PC-9 (cell line): Measurements from ENCODE around the gene CRELD1. TPM values are rescaled to one million over a fixed set of nuclear protein-coding genes. Genes with fewer than 3 reads are reported as not detected.
"Not testable (repeated sequence)": the region's sequence is repeated elsewhere in the genome, so short reads cannot be mapped to it uniquely, and the experiment has no call there.

Experiments used
- BruUV-seq: library from RNA; stranded (reverse); fragments of 400-500 nt; replicated peaks from 2 replicates; lab custom pipeline; 2021; lab: Mats Ljungman, UMichigan
- CTCF ChIA-PET: fragments of 300-600 bp; sonication (Branson Sonifier 250); formaldehyde crosslinking; loops from one replicate; lab custom pipeline; 2022; ENCODE audit warnings: antibody characterized with exemption; lab: Charles Lee
- POLR2A ChIA-PET: fragments of 300-600 bp; sonication (Branson Sonifier 250); formaldehyde crosslinking; loops from one replicate; lab custom pipeline; 2022; ENCODE audit warnings: antibody characterized with exemption; ENCODE audit not compliant: unreplicated experiment; lab: Charles Lee
- DNase-seq, 2 experiments: peaks; one replicate each; pipeline versions ENCODE4 v3.0.0 to v3.0.0-alpha.2; 2015 to 2022; ENCODE audit warnings: mixed read lengths in 1 of 2
- H2AFZ ChIP-seq: fragments of 200-600 bp; sonication (generic); 2 replicates; pipeline ENCODE4 v1.8.1; 2017; ENCODE audit warnings: antibody characterized with exemption
- H3F3A ChIP-seq: fragments of 200-600 bp; sonication (generic); 2 replicates; pipeline ENCODE4 v1.8.1; 2017; ENCODE audit warnings: antibody characterized with exemption, mild to moderate bottlenecking, low read depth; ENCODE audit not compliant: insufficient read depth
- H3K27ac ChIP-seq: fragments of 200-600 bp; sonication (generic); 2 replicates; pipeline ENCODE4 v1.6.1; 2016; ENCODE audit warnings: mixed run types
- H3K27me3 ChIP-seq: fragments of 200-600 bp; sonication (generic); 2 replicates; pipeline ENCODE4 v1.6.1; 2016; ENCODE audit warnings: low read depth, mixed run types; ENCODE audit not compliant: insufficient read depth
- H3K36me3 ChIP-seq: fragments of 200-600 bp; sonication (generic); 2 replicates; pipeline ENCODE4 v1.6.1; 2016; ENCODE audit warnings: low read depth, mixed run types
- H3K4me1 ChIP-seq: fragments of 200-600 bp; sonication (generic); replicated peaks from 2 replicates; pipeline ENCODE4 v1.6.1; 2016; ENCODE audit warnings: mixed run types; ENCODE audit not compliant: insufficient read depth
- H3K4me2 ChIP-seq: fragments of 200-600 bp; sonication (generic); 2 replicates; pipeline ENCODE4 v1.6.1; 2017; ENCODE audit warnings: mixed run types
- H3K4me3 ChIP-seq: fragments of 200-600 bp; sonication (generic); 2 replicates; pipeline ENCODE4 v1.6.1; 2016; ENCODE audit warnings: mixed run types
- H3K79me2 ChIP-seq: fragments of 200-600 bp; sonication (generic); 2 replicates; pipeline ENCODE4 v1.6.1; 2017; ENCODE audit warnings: low read depth, mixed run types
- H3K9me2 ChIP-seq: fragments of 200-600 bp; sonication (generic); 2 replicates; pipeline ENCODE4 v1.8.1; 2017; ENCODE audit warnings: mild to moderate bottlenecking; ENCODE audit not compliant: insufficient read depth
- H3K9me3 ChIP-seq: fragments of 200-600 bp; sonication (generic); 2 replicates; pipeline ENCODE4 v1.8.1; 2016; ENCODE audit warnings: low read depth; ENCODE audit not compliant: insufficient read depth
- H4K20me1 ChIP-seq: fragments of 200-600 bp; sonication (generic); 2 replicates; pipeline ENCODE4 v1.8.1; 2017; ENCODE audit not compliant: insufficient read depth
- EZH2 ChIP-seq: fragments of 200-600 bp; sonication (generic); IDR thresholded peaks from 2 replicates; pipeline ENCODE4 v1.8.0; 2017; ENCODE audit warnings: antibody characterized with exemption, low read depth
- intact Hi-C: fragments of 100-400 bp; cut with micrococcal nuclease; formaldehyde crosslinking; loops from one replicate; pipeline ENCODE4 v1.10.0; 2022; ENCODE audit not compliant: unreplicated experiment
- total RNA-seq: library from RNA; stranded (reverse); gene quantifications from 2 replicates; pipeline ENCODE4 v1.2.3, GENCODE V29; 2021
- TF ChIP-seq, protein P1 (sequence below): fragments of 200-600 bp; sonication (generic); conservative IDR thresholded peaks from 2 replicates; pipeline ENCODE4 v1.6.1; 2017; ENCODE audit warnings: mixed run types, antibody characterized with exemption, mild to moderate bottlenecking, moderate library complexity

The CRELD1 gene
- total RNA-seq, 1 experiment from 2014 or later = 30.7 TPM

DNA sequence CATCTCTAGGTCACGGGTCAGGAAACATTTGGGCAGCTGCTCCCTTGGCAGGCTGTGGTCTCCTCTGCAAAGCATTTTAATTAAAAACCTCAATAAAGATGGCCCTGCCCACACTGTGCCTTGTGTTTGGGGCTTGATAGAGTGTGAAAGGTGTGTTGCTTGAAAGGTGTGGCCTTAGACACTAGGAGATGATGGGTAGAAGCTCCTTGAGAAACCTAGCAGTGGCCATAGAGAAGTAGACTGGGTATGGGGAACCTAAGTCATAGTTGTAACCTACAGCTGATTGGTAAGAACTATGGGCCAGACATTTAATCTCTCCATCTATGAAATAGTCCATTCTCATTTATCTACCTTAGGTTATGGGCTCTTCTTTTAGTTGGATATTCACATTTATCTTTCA lies 39.9 kb upstream of the CRELD1 start:
- no peak overlapping the region for H2AFZ ChIP-seq
- no peak for TF ChIP-seq EZH2
- TF ChIP-seq, protein P1, sequence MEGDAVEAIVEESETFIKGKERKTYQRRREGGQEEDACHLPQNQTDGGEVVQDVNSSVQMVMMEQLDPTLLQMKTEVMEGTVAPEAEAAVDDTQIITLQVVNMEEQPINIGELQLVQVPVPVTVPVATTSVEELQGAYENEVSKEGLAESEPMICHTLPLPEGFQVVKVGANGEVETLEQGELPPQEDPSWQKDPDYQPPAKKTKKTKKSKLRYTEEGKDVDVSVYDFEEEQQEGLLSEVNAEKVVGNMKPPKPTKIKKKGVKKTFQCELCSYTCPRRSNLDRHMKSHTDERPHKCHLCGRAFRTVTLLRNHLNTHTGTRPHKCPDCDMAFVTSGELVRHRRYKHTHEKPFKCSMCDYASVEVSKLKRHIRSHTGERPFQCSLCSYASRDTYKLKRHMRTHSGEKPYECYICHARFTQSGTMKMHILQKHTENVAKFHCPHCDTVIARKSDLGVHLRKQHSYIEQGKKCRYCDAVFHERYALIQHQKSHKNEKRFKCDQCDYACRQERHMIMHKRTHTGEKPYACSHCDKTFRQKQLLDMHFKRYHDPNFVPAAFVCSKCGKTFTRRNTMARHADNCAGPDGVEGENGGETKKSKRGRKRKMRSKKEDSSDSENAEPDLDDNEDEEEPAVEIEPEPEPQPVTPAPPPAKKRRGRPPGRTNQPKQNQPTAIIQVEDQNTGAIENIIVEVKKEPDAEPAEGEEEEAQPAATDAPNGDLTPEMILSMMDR = no peak
- intact Hi-C loops = no loop called here
- no peaks in the 10 kb centered on the region for H3K27me3 ChIP-seq
- no peak for DNase-seq
- H3F3A ChIP-seq = peaks cover 73% of the 10 kb centered on the region
- CTCF ChIA-PET = interaction anchor here (0.5 kb wide), 1 partner anchor 39 kb away, joined by 5 read pairs; no protein-coding TSS in a partner anchor
- peak overlapping the region; percentile 20 for H3K4me2 ChIP-seq
- H3K4me1 ChIP-seq = peaks cover 64% of the 10 kb centered on the region
- POLR2A ChIA-PET = interaction anchor here (0.8 kb wide), 1 partner anchor 13 kb away, joined by 7 read pairs; no protein-coding TSS in a partner anchor
- no TSS peak for BruUV-seq
- H3K79me2 ChIP-seq = peaks cover 50% of the 10 kb centered on the region
- no peaks in the 10 kb centered on the region for H3K9me3 ChIP-seq
- H3K9me2 ChIP-seq = no peaks in the 10 kb centered on the region
- no peak overlapping the region for H3K4me3 ChIP-seq
- H4K20me1 ChIP-seq = no peaks in the 10 kb centered on the region
- H3K27ac ChIP-seq = peak overlapping the region; percentile 58
- H3K36me3 ChIP-seq = peaks cover 16% of the 10 kb centered on the region

DNA sequence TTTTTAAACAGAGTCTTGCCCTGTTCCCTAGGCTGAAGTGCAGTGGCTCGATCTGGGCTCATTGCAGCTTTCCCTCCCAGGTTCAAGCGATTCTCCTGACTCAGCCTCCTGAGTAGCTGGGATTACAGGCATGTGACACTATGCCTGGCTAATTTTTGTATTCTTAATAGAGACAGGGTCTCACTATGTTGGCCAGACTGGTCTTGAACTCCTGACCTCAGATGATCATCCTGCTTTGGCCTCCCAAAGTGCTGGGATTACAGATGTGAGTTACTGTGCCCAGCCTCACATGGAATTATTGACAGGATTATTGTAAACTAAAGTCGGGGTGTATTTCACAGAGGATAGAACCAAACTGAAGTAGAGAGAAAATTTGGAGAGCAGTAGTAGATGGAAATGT lies 37.9 kb upstream of the CRELD1 start:
- H3K79me2 ChIP-seq = peaks cover 47% of the 10 kb centered on the region
- H3K4me2 ChIP-seq = peak overlapping the region; percentile 71; the same call in 1 of the 2 replicates
- POLR2A ChIA-PET, H4K20me1 ChIP-seq, DNase-seq, H3K9me2 ChIP-seq, BruUV-seq, CTCF ChIA-PET, H3K9me3 ChIP-seq, H3K27me3 ChIP-seq, H3K4me3 ChIP-seq, H2AFZ ChIP-seq: not testable (repeated sequence)
- peaks cover 16% of the 10 kb centered on the region for H3K36me3 ChIP-seq
- intact Hi-C loops = loop anchor here (5.0 kb wide), 1 partner anchor 53 kb away; the partner anchor contains the start of gene RPUSD3
- peaks cover 74% of the 10 kb centered on the region for H3F3A ChIP-seq
- H3K27ac ChIP-seq = peak overlapping the region; percentile 73; the same call in 1 of the 2 replicates
- peaks cover 72% of the 10 kb centered on the region for H3K4me1 ChIP-seq

DNA sequence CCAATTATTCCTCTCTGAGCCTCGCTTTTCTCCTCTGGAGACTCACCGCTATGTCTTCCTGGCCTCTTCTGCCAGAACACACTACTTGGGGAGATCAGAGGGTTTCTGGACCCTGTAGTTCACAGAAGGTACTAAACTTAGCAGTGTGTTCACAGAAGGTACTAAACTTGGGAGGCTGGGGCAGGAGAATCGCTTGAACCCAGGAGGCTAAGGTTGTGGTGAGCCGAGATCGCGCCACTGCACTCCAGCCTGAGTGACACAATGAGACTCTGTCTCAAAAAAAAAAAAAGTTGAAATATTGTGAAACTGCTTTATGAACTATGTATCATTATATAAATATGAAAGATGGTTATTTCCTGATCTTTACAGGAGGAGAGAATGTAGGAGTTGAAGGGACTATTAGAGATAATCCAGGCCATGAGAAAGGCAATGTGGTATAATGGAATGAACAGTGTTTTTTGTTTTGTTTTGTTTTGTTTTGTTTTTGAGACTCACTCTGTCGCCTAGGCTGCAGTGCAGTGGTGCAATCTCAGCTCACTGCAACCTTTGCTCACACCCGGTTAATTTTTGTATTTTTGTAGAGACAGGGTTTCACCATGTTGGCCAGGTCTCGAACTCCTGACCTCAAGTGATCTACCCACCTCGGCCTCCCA lies 36.8 kb upstream of the CRELD1 start:
- intact Hi-C loops = loop anchor here (5.0 kb wide), 1 partner anchor 55 kb away; the partner anchor contains the start of gene RPUSD3
- Histone ChIP-seq H3K27ac (peak overlapping the region; percentile 73), H3F3A (peaks cover 80% of the 10 kb centered on the region), H3K4me1 (peaks cover 73% of the 10 kb centered on the region), H3K79me2 (peaks cover 36% of the 10 kb centered on the region), H3K4me2 (peak overlapping the region; percentile 71), H3K36me3 (peaks cover 16% of the 10 kb centered on the region)
- CTCF ChIA-PET, H3K27me3 ChIP-seq, H3K9me2 ChIP-seq, H2AFZ ChIP-seq, H3K4me3 ChIP-seq, BruUV-seq, POLR2A ChIA-PET, H4K20me1 ChIP-seq, H3K9me3 ChIP-seq: not testable (repeated sequence)
- peak in 1 of 2 experiments; percentile 87 for DNase-seq
